B cell (primary cell): ENCODE measurements around the gene PAMR1. TPM values are rescaled to one million over a fixed set of nuclear protein-coding genes. Genes with fewer than 3 reads are reported as not detected.

Source experiments
- ATAC-seq: fragments of 200-7000 bp; cut with Tn5 transposase; one replicate; pipeline ENCODE4 v1.10.0; 2021; ENCODE audit warnings: low read depth, mild to moderate bottlenecking, moderate number of reproducible peaks, moderate library complexity
- CTCF ChIA-PET: fragments of 350-600 bp; sonication (Branson Sonifier 250); formaldehyde crosslinking; loops from one replicate; lab custom pipeline; 2021; ENCODE audit warnings: antibody characterized with exemption, inconsistent platforms; lab: Charles Lee
- POLR2A ChIA-PET: fragments of 350-600 bp; sonication (Branson Sonifier 250); formaldehyde crosslinking; loops from one replicate; lab custom pipeline; 2021; ENCODE audit warnings: antibody characterized with exemption; lab: Charles Lee
- DNase-seq: peaks from one replicate; pipeline ENCODE4 v3.0.0; 2013
- H2AFZ ChIP-seq: 2 replicates; pipeline ENCODE4 v1.6.1; 2012; ENCODE audit warnings: mild to moderate bottlenecking, low read depth, low read length; ENCODE audit not compliant: insufficient read depth, poor library complexity, severe bottlenecking
- H3K27ac ChIP-seq, 2 donors: 1 replicate in 1 of 2; 2 replicates in 1 of 2; pipeline ENCODE4 v1.5.1; 2012 to 2013; ENCODE audit warnings: low read length in 2 of 2, mild to moderate bottlenecking in 2 of 2, moderate library complexity in 1 of 2
- H3K27me3 ChIP-seq, 4 experiments: fragments of 200-600 bp in 1 of 4; sonication (generic) in 1 of 4; replicated peaks in 1 of 4; 1 replicate in 2 of 4; 2 replicates in 2 of 4; pipeline versions ENCODE4 v1.6.1 to v1.7.0; 2013 to 2016; ENCODE audit warnings: low read length in 3 of 4, mild to moderate bottlenecking in 2 of 4, mixed read lengths in 1 of 4, moderate library complexity in 1 of 4; ENCODE audit not compliant: insufficient read depth in 4 of 4, control insufficient read depth in 3 of 4; ENCODE audit errors: control extremely low read depth in 1 of 4
- H3K36me3 ChIP-seq, 2 experiments: replicated peaks in 1 of 2; 1 replicate in 1 of 2; 2 replicates in 1 of 2; pipeline versions ENCODE4 v1.6.1 to v1.7.1; 2013; ENCODE audit warnings: low read length in 1 of 2; ENCODE audit not compliant: insufficient read depth in 2 of 2, control insufficient read depth in 1 of 2; ENCODE audit errors: control extremely low read depth in 1 of 2, extremely low read depth in 1 of 2
- H3K4me1 ChIP-seq, 2 donors: fragments of 200-600 bp in 1 of 2; sonication (generic) in 1 of 2; 1 replicate in 1 of 2; 2 replicates in 1 of 2; pipeline versions ENCODE4 v1.5.1 to v1.6.1; 2013 to 2017; ENCODE audit warnings: low read length in 2 of 2; ENCODE audit not compliant: control insufficient read depth in 2 of 2, insufficient read depth in 2 of 2
- H3K4me2 ChIP-seq: replicated peaks from 2 replicates; pipeline ENCODE3; 2012; ENCODE audit warnings: mild to moderate bottlenecking, low read depth, low read length; ENCODE audit not compliant: poor library complexity, severe bottlenecking
- H3K4me3 ChIP-seq, 5 experiments: fragments of 200-600 bp in 1 of 5; sonication (generic) in 1 of 5; 1 replicate in 3 of 5; 2 replicates in 2 of 5; pipeline versions ENCODE4 v1.5.1 to v1.7.0; 2011 to 2016; ENCODE audit warnings: low read length in 4 of 5, mild to moderate bottlenecking in 4 of 5, low read depth in 2 of 5, control low read depth in 1 of 5, moderate library complexity in 1 of 5; ENCODE audit not compliant: insufficient read depth in 1 of 5; ENCODE audit errors: control extremely low read depth in 1 of 5, extremely low read depth in 1 of 5
- H3K79me2 ChIP-seq: fragments of 200-600 bp; sonication (generic); one replicate; pipeline ENCODE4 v1.6.0; 2016; ENCODE audit warnings: low read length; ENCODE audit not compliant: control insufficient read depth, insufficient read depth
- H3K9ac ChIP-seq: fragments of 200-600 bp; sonication (generic); 2 replicates; pipeline ENCODE4 v1.6.1; 2017; ENCODE audit warnings: mild to moderate bottlenecking, low read length, moderate library complexity
- H3K9me3 ChIP-seq, 3 donors: one replicate each; pipeline versions ENCODE4 v1.6.1 to v1.7.1; 2013; ENCODE audit warnings: low read length in 2 of 3; ENCODE audit not compliant: control insufficient read depth in 2 of 3, insufficient read depth in 1 of 3; ENCODE audit errors: control extremely low read depth in 1 of 3
- H4K20me1 ChIP-seq: 2 replicates; pipeline ENCODE4 v1.6.0; 2012; ENCODE audit warnings: mild to moderate bottlenecking, low read length; ENCODE audit not compliant: insufficient read depth, control insufficient read depth, poor library complexity, severe bottlenecking
- H3K27ac Mint-ChIP-seq: one replicate; pipeline ENCODE4 v1.8.0; 2021; ENCODE audit warnings: mixed read lengths
- H3K27me3 Mint-ChIP-seq: one replicate; pipeline ENCODE4 v1.8.0; 2021; ENCODE audit warnings: mixed read lengths
- H3K4me1 Mint-ChIP-seq: one replicate; pipeline ENCODE4 v1.8.0; 2021; ENCODE audit warnings: mixed read lengths
- H3K4me3 Mint-ChIP-seq: one replicate; pipeline ENCODE4 v1.8.0; 2021; ENCODE audit warnings: mixed read lengths
- H3K9me3 Mint-ChIP-seq: one replicate; pipeline ENCODE4 v1.8.0; 2022; ENCODE audit warnings: mixed read lengths; ENCODE audit not compliant: insufficient read depth
- CTCF ChIP-seq: fragments of 200-600 bp; IDR thresholded peaks from one replicate; pipeline ENCODE4 v1.8.0; 2022; ENCODE audit warnings: antibody characterized with exemption, mild to moderate bottlenecking
- EZH2 ChIP-seq: IDR thresholded peaks from 2 replicates; pipeline ENCODE4 v1.6.1; 2012; ENCODE audit warnings: borderline replicate concordance, low read depth, mild to moderate bottlenecking, moderate library complexity, low read length; ENCODE audit not compliant: insufficient read depth, poor library complexity, severe bottlenecking
- WGBS: methylation state at CpG from one replicate; pipeline ENCODE4 v1.1.5; 2013; ENCODE audit warnings: missing lambda C conversion rate; ENCODE audit not compliant: insufficient coverage; 5-methylcytosine and 5-hydroxymethylcytosine counted together
- intact Hi-C: fragments of 100-400 bp; cut with micrococcal nuclease; formaldehyde crosslinking; loops from one replicate; pipeline ENCODE4 v1.10.0; 2022
- polyA plus RNA-seq: library from polyadenylated mRNA; depleted of rRNA; stranded (reverse); fragments of >200 nt; gene quantifications from 2 replicates; pipeline ENCODE4 v1.2.3, GENCODE V29; 2012
- total RNA-seq, 2 donors: library from RNA; stranded (reverse); fragments of 120-200 nt in 1 of 2; gene quantifications; 1 replicate in 1 of 2; 2 replicates in 1 of 2; pipeline versions ENCODE4 v1.2.3 to v1.2.4, GENCODE V29; 2013 to 2022

PAMR1 gene
- total and polyA plus RNA-seq, 2 donors (not counting 1 experiment from before 2014, with no cell fraction given): not detected

GRCh38 chr11:35420371-35420770 is 105.0 kb downstream of the PAMR1 start:
- Histone ChIP-seq H3K36me3 (no peaks in the 10 kb centered on the region), H3K4me3 (no peak overlapping the region), H3K27me3 (peaks cover 0 to 59% (median 37%) of the 10 kb centered on the region in 4 experiments), H3K9ac (peak overlapping the region; percentile 32), H4K20me1 (no peaks in the 10 kb centered on the region), H3K79me2 (no peaks in the 10 kb centered on the region), H2AFZ (peak overlapping the region; percentile 22), H3K4me2 (peak overlapping the region; percentile 67), H3K4me1 (peaks cover 19 to 23% of the 10 kb centered on the region in 2 donors), H3K27ac (no peak overlapping the region), H3K9me3 (no peaks in the 10 kb centered on the region)
- ATAC-seq (no peak), DNase-seq (no peak)
- ChIA-PET POLR2A (no interaction called here), CTCF (no interaction called here)
- no peaks in the 10 kb centered on the region for H3K9me3 Mint-ChIP-seq
- WGBS: 9% methylated on average over 15 of the region's 17 CpGs
- H3K4me1 Mint-ChIP-seq: peaks cover 13% of the 10 kb centered on the region
- peak overlapping the region; percentile 66 for H3K4me3 Mint-ChIP-seq
- peaks cover 72% of the 10 kb centered on the region for H3K27me3 Mint-ChIP-seq
- TF ChIP-seq CTCF (no peak), EZH2 (no peak)
- intact Hi-C loops: no loop called here
- H3K27ac Mint-ChIP-seq: no peak overlapping the region

GRCh38 chr11:35419830-35420333 is 105.5 kb downstream of the PAMR1 start:
- Histone ChIP-seq H3K9me3 (no peaks in the 10 kb centered on the region), H3K4me1 (peaks cover 19 to 23% of the 10 kb centered on the region in 2 donors), H3K4me2 (peak overlapping the region; percentile 67), H2AFZ (peak overlapping the region; percentile 22), H3K27me3 (peaks cover 0 to 59% (median 36%) of the 10 kb centered on the region in 4 experiments), H3K4me3 (peak overlapping the region in 2 of 5 experiments; percentile 29 to 51), H3K36me3 (no peaks in the 10 kb centered on the region), H3K9ac (peak overlapping the region; percentile 32), H3K27ac (no peak overlapping the region), H4K20me1 (no peaks in the 10 kb centered on the region), H3K79me2 (no peaks in the 10 kb centered on the region)
- Mint-ChIP-seq H3K27ac (no peak overlapping the region), H3K27me3 (peaks cover 73% of the 10 kb centered on the region), H3K4me1 (peaks cover 13% of the 10 kb centered on the region), H3K4me3 (peak overlapping the region; percentile 66), H3K9me3 (no peaks in the 10 kb centered on the region)
- WGBS: 3% methylated on average over 40 of the region's 41 CpGs
- POLR2A ChIA-PET: no interaction called here
- CTCF ChIA-PET: no interaction called here
- no peak for ATAC-seq
- intact Hi-C loops: loop anchor here (5.0 kb wide), 1 partner anchor 903 kb away; no protein-coding TSS in a partner anchor
- TF ChIP-seq EZH2 (no peak), CTCF (no peak)
- peak; percentile 8 for DNase-seq
